HG02623 (cell line): ENCODE measurements around the gene DNAJC6.

Experiments used
- ATAC-seq: cut with Tn5 transposase; IDR thresholded peaks from one replicate; pipeline ENCODE4 v1.9.1; 2021; ENCODE audit warnings: moderate library complexity; ENCODE audit not compliant: unreplicated experiment

Gene DNAJC6

GRCh38 chr1:65292861-65293593 lies 16.3 kb upstream of the DNAJC6 start:
- no peak for ATAC-seq

DNA sequence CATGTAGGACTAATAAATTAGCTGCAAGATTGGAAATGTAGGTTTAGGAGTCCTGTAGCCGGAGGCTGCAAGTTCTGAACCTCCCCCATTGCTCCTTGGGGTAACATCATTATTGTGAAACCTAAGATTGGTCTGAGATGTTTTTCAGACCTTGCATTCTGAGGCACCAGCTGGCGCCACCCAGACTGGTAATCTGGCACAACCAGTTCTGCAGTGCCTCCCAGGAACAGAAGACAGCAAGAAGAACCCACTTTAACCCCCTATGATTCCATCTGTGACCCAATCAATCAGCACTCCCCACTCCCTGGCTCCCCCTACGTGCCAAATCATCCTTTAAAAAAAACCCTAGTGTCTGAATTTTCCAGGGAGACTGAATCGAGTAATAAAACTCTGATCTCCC lies 11.6 kb upstream of the DNAJC6 start:
- no peak for ATAC-seq

- ATAC-seq: no peak
Observed at GRCh38 chr1:65299328-65299727, 10.0 kb upstream of the DNAJC6 start.

DNA sequence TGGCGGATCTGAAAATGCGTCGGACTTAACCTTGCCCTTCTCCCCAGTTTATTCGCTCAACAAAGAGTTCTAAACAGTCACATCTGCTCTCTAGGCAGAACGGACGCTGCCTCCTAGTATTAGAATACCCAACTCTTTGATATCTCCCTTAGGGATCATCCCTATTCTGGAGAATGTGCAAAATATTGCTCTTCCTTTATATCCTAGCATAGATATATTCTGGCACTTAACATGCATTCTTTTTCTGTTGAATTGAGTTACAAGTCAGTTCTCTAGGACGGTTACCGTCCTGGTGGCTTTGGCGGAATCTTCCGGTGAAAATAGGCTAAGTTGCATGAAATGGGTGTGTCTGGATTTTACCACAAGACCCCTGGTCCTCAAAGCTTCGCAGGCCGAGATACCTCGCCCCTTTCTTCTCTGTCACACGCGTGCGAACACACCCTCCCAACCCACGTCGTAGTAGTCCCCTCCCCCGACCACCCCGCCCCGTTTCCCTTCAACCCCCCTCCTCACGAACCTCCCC lies 501 bp upstream of the DNAJC6 start:
- no peak for ATAC-seq

DNA sequence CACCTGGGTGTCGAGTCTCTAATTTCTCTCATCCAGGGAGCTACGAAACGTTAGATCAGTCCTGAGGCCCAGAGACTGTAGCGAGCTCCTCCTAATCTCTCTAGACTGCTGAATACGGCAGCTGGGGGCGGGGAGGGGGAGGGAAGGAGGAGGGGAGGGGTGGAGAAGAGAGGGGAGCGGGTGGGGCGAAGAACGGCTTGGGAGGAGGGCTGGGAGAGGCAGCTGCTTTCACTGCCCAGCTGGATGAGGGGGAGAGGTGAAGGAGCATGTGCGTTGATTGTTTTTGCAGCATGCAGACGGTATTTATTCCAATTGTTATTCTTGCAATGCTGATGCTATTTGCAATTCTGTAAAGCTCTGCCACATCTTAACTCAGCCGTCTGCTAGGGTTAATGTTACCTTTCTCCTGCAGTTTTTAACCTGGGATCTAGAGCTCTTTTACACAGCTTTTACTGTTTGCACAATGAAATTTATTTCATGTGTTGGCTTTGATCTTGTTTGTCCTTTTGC lies 790 bp downstream of the DNAJC6 start:
- no peak for ATAC-seq

GRCh38 chr1:65311760-65312159 lies 2.4 kb downstream of the DNAJC6 start:
- ATAC-seq: no peak

- ATAC-seq: no peak
Observed at GRCh38 chr1:65316233-65316632, 6.9 kb downstream of the DNAJC6 start.

DNA sequence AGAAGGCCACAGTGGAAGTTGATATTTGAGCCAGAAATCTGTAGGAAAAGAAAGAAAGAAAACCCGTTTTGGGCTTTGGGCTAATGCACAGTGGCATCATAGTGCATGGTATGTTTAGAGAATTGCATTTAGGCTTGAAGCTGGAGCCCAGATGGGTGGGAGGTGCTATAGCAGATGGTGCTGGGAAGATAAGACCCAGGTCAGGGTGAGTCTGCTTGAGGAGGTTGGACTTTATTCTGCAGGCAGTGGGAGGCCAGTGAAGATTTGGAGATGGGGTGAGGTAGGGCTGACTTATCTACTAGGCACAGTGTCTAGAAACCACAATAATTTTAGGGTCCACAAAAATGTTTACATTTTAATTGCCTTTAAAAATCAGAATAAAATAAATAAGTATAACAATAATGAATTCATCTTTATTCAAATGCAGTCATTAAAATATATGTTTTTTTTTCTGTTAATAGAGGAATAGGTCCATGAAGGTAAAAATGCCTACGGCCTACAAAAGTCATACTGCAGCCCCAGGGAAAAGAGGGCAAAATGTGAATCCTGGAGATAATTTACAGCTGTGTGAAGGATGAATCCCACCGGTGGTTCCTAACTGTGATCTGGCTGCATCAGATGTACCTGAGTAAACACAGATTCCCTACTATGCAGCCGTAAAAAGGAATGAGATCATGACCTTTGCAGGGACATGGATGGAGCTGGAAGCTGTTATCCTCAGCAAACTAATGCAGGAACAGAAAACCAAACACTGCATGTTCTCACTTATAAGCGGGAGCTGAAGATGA lies 8.7 kb downstream of the DNAJC6 start:
- no peak for ATAC-seq

- ATAC-seq: no peak
Observed at GRCh38 chr1:65319141-65319540, 9.8 kb downstream of the DNAJC6 start.

- ATAC-seq: no peak
Observed at GRCh38 chr1:65319754-65320153, 10.4 kb downstream of the DNAJC6 start.

DNA sequence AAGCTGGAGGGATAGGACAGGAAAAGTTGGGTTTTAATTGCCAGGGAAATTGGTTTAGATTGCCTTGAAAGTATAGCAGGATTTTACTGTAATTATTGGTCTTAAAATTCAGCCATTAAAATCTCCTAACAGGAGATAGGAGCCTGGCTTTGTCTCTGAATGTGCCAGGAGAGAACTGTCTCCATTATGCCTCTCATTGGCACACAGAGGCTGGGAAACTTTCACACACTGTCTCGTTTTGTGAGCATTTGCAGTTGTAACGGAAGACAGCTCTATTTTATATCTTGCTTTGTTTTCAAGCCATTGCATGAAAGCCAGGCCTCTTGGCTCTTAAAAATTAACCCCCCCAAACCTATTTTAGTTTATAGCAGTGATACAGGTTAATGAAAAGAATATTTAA lies 12.5 kb downstream of the DNAJC6 start:
- ATAC-seq: no peak

DNA sequence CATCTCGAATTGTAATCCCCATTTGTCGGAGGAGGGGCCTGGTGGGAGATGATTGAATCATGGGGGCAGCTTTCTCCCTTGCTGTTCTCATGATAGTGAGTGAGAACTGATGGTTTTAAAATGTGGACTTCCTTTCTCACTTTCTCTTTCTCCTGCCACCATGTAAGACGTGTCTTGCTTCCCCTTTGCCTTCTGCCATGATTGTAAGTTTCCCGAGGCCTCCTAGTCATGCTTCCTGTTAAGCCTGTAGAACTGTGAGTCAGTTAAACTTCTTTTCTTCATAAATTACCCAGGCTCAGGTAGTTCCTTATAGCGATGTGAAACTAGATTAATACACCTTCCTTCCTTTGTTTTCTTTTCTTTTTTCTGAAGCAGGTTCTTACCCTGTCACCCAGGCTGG lies 13.9 kb downstream of the DNAJC6 start:
- no peak for ATAC-seq

DNA sequence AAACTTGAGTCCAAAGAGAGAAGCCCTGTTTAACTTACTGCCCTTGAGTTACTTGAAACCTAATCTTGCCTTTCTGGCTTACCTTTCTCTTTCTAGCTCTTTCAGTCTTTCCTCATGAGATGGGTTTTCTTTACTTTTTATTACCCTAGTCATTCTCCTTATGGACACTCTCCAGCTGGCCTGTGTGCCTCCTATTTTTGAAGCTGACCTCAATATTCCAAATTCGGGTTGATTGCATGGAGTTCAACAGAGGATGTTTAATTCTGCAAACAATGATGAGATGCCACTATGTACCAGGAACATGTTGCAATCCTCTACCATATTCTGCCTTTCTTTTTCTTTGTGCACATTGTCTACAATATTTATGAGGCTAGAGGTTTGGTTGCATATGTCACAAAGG lies 20.7 kb downstream of the DNAJC6 start:
- ATAC-seq: no peak

GRCh38 chr1:65330822-65331221 lies 21.5 kb downstream of the DNAJC6 start:
- no peak for ATAC-seq

GRCh38 chr1:65332821-65333220 lies 23.5 kb downstream of the DNAJC6 start:
- ATAC-seq: no peak

- no peak for ATAC-seq
Observed at GRCh38 chr1:65334081-65334480, 24.7 kb downstream of the DNAJC6 start.

DNA sequence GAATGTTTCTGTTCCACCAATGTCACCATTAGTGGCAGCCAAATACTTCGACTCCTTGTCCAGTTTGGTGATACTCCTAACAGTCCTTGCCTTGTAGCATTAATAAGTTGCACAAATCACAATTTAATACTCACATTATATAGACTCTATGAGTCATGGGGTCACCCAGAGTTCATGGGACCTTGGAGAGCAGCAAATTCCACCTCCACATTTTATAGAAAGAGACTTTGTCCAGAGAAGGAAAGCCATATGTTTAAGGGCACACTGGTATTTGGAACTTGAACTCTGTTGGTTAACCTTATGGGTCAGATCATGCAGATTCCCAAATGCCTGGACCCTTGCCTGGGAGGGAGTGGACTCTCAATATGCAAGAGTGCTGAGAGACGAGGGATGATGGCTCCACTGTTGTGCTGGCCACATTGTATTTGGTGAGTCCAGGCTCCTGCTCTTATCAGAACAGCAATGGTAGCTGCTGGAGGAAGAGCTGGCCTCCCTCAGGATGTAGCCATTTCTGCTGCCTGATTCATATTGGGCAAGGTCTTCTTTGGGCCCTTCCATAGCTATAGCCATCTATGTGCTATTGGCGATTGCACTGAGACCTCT lies 30.6 kb downstream of the DNAJC6 start:
- no peak for ATAC-seq

DNA sequence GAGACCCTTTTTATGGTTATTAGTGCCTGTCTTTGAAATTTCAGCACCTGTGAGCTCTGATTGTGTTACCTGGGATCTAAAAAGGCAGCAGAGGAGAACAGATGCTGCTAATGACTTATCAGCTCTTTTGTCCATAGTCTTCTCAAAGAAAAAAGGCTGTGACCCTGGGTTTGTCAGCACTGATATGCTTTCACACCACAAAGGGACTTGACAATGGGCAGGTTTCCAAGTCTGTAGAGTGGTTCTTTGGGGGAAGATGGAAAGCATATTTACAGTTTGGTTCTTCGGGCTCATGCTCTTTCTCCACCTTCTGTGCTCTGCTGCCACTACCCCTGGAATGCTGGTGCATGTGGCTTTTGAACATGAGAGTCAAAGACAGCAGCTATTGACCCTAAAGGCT lies 32.0 kb downstream of the DNAJC6 start:
- no peak for ATAC-seq

GRCh38 chr1:65343286-65343685 lies 33.9 kb downstream of the DNAJC6 start:
- ATAC-seq: no peak

DNA sequence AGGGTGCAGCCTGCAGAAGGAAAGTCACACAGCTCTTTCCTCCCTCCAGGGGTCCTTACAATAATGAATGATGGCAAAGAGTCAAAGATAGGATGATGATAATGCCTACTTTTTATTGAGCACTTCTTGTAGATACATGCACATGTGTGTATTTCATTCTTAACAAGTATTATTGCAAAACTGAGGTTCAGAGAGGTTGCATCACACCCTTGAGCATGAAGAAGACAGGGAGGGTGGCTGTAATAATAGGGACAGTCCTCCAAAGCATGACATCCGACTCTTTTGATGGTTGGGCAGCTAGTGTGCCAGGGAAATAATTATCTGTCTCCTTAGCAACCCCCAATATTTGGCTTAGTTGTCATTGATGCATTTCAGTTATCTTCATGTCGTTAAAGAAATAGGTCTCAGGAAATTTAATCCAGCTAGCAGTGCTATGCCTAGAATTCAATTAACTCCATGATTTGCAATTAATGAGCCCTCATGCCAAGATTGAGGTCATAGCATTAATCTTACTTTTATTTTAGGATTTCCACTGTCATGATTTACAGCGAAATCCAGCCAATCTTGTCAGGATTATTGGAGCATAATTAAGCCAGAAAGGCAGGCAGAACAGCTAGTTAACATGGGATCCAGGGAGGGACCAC lies 35.0 kb downstream of the DNAJC6 start:
- ATAC-seq: no peak

DNA sequence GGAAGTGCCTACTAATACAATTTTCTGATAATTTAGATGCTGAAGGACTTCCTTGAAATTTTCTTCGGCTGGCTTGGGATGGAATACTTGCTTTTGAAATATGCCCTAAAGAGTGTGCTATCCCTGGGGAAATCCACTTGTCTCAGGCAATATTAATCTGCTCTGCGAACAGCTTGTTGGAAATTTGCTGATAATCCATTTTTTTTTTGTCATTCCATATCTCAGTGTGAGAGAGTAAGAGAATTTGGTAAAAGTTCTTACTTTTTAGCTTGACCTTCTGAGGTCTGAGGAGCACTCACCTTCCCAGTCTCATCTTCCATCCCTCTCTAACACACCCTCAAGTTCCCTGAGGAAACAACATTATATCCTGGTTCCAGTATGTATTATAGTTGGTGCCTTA lies 36.8 kb downstream of the DNAJC6 start:
- ATAC-seq: no peak
